GM20000 (cell line): ENCODE results near the gene PPA1.
"Not testable (repeated sequence)": the region's sequence is repeated elsewhere in the genome, so short reads cannot be mapped to it uniquely, and the experiment has no call there.

Experiments
- DNase-seq: peaks from one replicate; pipeline ENCODE4 v3.0.0; 2012; ENCODE audit warnings: low spot score
- TF ChIP-seq, protein P1 (sequence below): IDR thresholded peaks from 2 replicates; pipeline ENCODE4 v1.5.1; 2012; ENCODE audit warnings: mild to moderate bottlenecking, control low read depth; ENCODE audit errors: extremely low read depth, missing control alignments

Gene PPA1

DNA sequence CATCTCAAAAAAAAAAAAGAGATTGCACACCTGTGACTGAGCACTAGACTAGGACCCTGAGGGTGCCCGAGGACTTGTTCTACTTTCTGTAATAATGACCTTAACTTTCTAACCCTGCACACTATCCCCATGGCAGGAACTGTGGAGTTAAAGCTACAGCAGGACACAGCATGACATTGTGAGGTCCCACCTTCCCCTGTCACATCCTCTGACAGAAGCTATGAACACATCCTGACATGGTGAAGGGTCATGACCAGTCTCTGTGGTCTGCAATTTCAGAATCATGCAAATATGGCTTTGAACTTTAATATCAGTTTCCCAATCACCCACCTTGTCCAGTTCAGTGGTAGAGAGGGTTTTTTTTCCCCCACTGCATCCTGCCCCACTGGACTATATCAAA, 44.5 kb downstream of the PPA1 start:
- TF ChIP-seq, protein P1, sequence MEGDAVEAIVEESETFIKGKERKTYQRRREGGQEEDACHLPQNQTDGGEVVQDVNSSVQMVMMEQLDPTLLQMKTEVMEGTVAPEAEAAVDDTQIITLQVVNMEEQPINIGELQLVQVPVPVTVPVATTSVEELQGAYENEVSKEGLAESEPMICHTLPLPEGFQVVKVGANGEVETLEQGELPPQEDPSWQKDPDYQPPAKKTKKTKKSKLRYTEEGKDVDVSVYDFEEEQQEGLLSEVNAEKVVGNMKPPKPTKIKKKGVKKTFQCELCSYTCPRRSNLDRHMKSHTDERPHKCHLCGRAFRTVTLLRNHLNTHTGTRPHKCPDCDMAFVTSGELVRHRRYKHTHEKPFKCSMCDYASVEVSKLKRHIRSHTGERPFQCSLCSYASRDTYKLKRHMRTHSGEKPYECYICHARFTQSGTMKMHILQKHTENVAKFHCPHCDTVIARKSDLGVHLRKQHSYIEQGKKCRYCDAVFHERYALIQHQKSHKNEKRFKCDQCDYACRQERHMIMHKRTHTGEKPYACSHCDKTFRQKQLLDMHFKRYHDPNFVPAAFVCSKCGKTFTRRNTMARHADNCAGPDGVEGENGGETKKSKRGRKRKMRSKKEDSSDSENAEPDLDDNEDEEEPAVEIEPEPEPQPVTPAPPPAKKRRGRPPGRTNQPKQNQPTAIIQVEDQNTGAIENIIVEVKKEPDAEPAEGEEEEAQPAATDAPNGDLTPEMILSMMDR = no peak

DNA sequence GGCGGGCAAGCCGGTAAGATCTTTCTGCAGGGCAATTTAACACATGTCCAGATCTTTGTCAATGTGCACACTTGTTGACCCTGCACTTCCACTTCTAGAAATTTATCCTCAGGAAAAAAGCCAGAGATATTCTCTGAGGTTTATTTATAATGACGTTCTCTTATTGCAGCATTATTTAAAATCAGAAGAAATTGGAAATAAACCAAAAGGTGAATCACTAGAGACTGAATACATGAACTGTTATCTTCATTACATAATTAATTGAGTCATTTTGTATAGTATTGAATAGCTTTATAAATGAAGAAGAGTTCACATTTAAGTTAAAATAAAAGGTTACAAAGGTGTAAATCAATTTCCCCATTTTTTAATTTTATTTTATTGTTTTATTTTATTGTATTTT, 46.7 kb downstream of the PPA1 start:
- no peak for DNase-seq
- TF ChIP-seq, protein P1 = no peak

More for the DNA sequence above, 44.5 kb downstream of the PPA1 start:
- DNase-seq = no peak

DNA sequence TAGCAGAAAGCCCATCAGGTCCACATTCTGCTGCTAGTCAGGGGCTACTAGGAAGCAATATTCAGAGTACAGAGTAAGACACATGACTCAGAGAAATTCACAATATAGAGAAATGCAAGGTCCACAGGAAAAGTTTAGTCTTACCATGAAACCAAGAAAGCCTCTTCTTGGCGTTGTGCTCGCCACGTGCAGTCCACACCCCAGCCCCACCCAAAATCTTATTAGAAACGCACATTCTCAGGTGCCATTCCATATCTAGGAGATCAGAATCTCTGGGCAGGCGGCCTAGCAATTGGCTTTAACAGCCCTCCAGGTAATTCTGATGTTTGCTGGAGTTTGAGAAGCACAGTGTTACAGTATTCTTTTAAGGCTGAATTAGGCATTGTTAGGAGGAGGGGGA, 47.1 kb downstream of the PPA1 start:
- TF ChIP-seq, protein P1 = no peak
- no peak for DNase-seq

DNA sequence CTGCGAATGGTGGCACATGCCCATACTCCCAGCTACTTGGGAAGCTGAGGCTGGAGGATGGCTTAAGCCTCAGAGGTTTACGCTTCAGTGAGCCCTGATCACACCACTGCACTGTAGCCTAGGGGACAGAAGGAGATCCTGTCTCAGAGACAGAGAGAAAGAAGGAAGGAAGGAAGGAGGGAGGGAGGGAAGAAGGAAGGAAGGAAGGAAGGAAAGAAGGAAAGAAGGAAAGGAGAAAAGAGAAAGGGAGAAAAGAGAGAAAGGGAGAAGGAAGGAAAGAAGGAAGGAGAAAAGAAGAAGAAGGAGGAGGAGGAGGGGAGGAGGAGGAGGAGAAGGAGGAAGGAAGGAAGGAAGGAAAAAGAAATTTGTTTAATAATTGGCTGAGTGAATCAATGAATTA, 49.9 kb downstream of the PPA1 start:
- no peak for DNase-seq
- TF ChIP-seq, protein P1 = no peak

DNA sequence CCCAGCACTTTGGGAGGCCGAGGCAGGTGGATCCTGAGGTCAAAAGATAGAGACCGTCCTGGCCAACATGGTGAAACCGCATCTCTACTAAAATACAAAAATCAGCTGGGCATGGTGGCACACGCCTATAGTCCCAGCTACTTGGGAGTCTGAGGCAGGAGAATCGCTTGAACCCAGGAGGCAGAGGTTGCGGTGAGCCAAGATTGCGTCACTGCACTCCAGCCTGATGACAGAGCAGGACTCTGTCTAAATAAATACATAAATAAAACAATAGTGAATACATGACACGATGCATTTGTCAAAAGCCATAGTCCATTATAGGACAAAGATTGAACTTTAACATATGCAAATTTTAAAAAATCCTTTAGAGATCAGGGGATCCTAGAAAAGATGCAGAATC, 54.0 kb downstream of the PPA1 start:
- DNase-seq = not testable (repeated sequence)

DNA sequence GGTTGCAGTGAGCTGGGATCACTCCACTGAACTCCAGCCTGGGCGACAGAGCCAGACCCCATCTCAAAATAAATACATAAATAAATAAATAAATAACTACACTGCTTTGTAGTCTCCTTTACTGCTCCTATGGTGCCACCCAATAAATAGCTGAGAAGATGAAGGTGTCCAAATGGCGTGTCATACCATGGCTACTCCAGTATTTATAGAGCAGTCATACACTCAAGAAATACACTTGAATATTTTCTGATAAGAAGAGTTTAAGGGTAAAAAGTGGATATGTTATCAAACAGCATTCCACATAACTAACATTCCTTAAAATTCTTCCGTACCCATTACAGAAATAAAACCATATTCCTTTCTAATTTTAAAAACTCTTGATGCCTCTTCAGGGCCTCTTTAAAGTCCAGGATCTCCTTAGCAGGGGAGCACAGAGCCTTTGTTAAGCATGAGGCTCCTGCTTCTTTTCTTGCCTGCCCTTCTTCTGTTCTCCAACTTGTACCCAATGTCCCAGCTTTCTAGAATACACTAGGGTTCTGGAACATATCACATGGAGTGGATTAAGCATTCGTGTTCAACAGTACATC, 55.0 kb downstream of the PPA1 start:
- DNase-seq = no peak
- TF ChIP-seq, protein P1 = no peak

DNA sequence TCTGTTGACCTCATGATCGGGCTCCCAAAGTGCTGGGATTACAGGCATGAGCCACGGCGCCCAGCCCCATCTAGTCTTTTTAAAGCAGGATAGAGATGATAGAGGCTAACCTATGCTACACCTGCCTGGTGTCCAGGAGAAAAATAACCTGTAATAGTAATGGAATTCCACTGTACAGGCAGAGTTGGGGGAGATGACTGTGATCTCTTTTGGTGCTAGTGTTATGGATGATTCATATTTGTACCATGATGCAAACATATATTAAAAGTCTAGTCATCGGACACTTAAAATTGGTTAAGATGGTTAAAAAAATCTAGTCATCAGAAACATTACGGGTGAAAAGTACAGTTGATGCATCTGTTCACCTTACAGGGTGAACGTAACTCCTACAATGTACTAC, 56.8 kb downstream of the PPA1 start:
- no peak for DNase-seq
- TF ChIP-seq, protein P1 = no peak

DNA sequence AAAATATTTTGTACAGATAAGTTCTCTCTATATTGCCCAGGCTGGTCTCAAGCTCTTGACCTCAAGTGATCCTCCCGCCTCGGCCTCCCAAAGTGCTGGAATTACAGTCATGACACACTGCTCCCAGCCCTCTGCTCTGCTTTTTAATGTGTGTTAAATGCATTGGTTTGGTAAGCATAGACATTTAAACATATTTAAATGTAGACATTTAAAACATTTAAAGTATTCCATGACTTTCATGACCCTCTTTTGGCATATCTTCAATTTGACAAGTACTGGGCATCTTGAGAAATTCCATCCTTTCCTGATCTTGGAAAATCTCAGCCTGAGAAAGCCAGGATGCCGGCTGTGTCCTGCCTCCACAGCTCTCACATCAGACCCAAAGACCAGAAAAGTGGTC, 57.7 kb downstream of the PPA1 start:
- TF ChIP-seq, protein P1 = no peak

More for the DNA sequence above, 57.7 kb downstream of the PPA1 start:
- no peak for DNase-seq
